H1 (cell line): Measurements from ENCODE around the gene ZNF831. TPM values are rescaled to one million over a fixed set of nuclear protein-coding genes. Genes with fewer than 3 reads are reported as not detected.

ENCODE experiments used
- CHD7 ChIP-seq: fragments of 300-600 bp; sonication (generic); IDR thresholded peaks from 2 replicates; pipeline ENCODE4 v1.7.1; 2012; ENCODE audit warnings: low read length, moderate library complexity, mild to moderate bottlenecking, inconsistent platforms; ENCODE audit not compliant: insufficient replicate concordance
- polyA plus RNA-seq, 7 experiments: library from polyadenylated mRNA; depleted of rRNA in 3 of 7; stranded (reverse) in 5 of 7; unstranded in 2 of 7; fragments of >200 nt in 5 of 7; fragments of 200-250 nt in 2 of 7; gene quantifications; 1 replicate in 5 of 7; 2 replicates in 1 of 7; 4 replicates in 1 of 7; pipeline versions ENCODE4 v1.2.1 to v1.2.3, GENCODE V29; 2011 to 2013; ENCODE audit warnings: missing spikeins in 2 of 7, mixed read lengths in 2 of 7
- total RNA-seq: library from RNA; stranded (reverse); fragmentation: NEBNext Ultra II Directional; extraction: Animal tissue kit (Norgen Biotek cat#: 25700); gene quantifications from 2 replicates; pipeline ENCODE4 v1.2.1, GENCODE V29; 2021

Gene ZNF831
- total and polyA plus RNA-seq, 2 of the 8 experiments (the other 6 are each of a cell fraction or from before 2014, with no cell fraction given): not detected

GRCh38 chr20:59152559-59153354 is 10.9 kb upstream of the ZNF831 start (continued):
- no peak for TF ChIP-seq CHD7
